ENCODE measurements around the gene TNS1.

DNA sequence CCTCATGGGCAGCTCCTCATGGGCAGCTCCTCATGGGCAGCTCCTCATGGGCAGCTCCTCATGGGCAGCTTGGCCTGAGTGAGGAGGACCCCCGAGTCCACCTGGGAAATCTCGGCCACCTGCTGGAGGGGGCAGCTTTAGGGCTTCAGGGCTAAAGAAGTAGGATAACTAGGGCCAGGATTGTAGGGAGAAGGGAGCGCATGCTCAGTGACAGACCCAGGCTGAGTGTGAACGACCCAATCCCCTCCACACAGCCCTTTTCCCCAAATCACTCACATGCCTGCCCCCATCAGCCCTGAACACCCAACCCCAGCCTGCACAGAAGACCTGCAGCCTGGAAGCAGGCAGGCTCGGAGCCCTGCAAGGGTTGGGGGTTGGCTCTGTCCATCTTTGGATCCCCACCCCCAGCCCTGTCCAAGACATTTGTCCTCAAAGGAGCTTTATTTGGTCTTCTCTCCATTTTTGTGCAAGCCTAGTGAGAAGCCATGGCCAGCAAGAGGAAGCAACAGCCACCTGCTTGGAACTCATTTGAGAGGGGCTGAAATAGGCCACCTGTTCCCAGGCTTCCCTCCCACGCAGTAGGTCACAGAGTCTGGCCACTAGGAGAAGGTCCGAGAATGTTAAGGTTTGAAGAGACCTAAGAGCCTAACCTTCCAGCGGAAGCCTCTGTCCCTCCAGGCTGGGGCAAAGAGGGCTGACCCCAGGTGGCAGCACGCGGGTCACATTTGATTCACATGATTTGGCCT is 249.9 kb downstream of the TNS1 start:
- TF ChIP-seq, protein P1, sequence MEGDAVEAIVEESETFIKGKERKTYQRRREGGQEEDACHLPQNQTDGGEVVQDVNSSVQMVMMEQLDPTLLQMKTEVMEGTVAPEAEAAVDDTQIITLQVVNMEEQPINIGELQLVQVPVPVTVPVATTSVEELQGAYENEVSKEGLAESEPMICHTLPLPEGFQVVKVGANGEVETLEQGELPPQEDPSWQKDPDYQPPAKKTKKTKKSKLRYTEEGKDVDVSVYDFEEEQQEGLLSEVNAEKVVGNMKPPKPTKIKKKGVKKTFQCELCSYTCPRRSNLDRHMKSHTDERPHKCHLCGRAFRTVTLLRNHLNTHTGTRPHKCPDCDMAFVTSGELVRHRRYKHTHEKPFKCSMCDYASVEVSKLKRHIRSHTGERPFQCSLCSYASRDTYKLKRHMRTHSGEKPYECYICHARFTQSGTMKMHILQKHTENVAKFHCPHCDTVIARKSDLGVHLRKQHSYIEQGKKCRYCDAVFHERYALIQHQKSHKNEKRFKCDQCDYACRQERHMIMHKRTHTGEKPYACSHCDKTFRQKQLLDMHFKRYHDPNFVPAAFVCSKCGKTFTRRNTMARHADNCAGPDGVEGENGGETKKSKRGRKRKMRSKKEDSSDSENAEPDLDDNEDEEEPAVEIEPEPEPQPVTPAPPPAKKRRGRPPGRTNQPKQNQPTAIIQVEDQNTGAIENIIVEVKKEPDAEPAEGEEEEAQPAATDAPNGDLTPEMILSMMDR (IDR thresholded peaks at IDR 0.05), result no peak
- TF ChIP-seq EZH2 (IDR thresholded peaks at IDR 0.05), result no peak
- no peak for TF ChIP-seq EZH2phosphoT487 (IDR thresholded peaks at IDR 0.05)
